ENCODE measurements around the gene UVRAG.
"Not testable (repeated sequence)": the region's sequence is repeated elsewhere in the genome, so short reads cannot be mapped to it uniquely, and the experiment has no call there.

The UVRAG gene

DNA sequence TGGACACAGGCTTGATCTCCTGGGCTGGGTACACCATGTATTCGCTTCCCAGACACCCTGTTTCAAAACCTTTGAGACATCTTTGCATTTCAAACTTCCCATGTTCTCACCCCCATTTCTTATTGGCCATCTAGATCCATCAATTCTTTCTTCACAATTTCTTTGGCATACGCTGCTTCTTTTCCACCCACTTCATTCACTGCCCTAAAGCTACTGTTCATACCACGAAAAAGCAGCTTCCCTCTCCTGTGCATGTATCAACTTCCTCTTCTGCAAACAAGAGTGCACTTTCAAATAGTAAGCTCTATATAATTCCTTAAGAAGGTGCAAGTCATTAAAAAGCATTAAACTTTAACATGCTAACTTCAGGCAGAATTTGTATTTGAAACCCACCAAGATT is 21.4 kb downstream of the UVRAG start:
- DNase-seq: no peak

DNA sequence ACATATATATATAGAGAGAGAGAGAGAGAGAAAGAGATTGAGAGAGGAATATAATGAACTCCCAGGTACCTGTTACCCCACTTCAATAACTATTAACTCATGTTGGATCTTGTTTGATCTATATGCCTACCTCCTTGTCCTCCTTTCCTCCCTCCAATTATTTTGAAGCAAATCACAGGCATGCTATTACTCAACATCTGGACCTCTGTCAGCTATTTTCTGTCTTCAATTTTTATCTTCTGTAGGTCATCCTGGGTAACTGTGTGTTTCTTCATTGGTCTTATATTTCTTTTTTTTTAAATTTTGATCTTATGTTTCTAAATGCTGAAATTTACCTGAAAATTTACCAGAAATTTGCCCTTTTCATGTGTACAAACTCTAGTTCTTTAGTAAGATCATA is 24.8 kb downstream of the UVRAG start:
- DNase-seq: no peak

DNA sequence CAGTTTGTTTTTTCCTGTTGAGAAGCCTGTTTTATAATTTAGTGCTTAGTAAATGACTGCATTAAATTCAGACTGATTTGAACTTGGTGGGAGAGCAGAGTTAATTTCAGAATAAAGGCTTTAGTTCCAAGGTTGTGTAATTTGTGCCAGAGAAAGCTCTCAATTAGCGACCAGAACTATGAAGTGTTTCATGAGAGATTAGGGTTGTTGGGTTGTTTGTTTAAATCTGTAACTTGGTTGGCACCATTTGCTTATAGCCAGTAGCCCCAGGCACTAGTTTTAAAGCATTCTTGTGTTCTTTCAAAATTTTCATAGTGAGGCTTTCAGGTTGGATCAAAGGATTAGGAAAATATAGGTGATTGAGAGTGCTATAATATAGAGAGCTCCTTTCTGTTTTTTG is 25.5 kb downstream of the UVRAG start:
- DNase-seq: no peak

DNA sequence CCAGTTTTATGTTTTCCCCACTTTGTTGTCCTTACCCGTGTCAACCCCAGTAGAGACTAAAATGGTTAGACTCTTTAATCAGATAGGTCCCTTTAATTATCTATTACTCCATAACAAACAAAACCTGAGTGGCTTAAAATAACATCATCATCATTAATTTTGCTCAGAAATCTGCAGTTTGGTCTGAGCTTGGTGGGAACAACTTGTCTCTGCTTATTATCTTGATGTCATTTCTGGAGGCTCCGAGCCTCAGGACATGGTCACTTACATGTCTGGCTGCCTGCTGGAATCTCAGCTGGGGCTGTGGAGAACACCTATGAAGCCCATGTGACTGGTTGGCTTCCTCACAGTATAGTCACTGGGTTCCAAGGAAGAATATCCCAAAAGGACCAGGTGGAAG is 26.7 kb downstream of the UVRAG start:
- no peak for DNase-seq

DNA sequence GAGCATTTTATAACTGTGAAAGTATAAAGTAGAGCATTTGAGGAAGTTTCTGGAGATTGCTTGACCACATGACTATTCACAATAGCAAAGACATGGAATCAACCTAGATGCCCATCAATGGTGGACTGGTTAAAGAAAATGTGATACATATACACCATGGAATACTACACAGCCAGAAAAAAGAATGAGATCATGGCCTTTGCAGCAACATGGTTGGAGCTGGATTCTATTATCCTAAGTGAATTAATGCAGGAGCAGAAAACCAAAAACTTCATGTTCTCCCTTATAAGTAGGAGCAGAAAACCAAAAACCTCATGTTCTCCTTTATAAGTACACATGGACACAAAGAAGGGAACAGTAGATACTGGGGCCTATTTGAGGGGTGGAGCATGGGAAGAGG is 30.3 kb downstream of the UVRAG start:
- DNase-seq: no peak

DNA sequence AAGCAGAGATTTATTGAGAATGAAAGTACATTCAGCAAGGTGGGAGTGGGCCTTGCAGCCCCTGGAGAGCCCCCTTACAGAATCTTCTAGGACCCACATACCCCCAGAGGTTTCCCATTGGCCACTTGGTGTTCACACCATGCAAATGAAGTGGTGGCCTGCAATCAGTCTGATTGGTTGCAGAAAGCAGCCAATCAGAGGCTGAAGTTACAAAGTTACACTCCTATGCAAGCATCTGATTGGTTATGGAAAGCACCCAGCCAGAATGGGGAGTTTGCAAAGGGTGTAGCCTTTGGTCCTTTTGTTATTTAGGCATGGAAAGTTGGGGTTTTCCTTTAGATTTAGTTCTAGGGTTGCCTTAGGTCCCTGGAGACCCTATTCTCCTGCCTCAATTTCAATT is 34.9 kb downstream of the UVRAG start:
- no peak for DNase-seq

DNA sequence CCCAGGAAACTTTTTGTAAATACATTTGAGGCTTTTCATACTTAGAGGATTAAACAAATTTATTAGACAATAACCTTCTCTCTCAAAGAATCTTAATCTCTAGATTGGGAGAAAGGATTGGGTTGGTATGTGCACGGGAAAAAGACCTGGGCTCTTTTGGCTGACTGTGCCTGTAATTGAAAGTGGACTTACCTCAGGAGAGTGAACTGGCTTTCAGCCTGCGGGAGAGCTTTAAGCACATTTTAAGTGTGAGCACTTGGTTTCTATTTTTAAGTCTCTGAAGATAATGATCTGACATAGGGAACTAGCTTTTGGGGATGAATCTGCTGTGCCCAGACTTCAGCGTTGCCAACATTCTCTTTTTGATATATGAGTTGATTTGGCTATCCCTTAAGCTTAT is 35.8 kb downstream of the UVRAG start:
- no peak for DNase-seq

DNA sequence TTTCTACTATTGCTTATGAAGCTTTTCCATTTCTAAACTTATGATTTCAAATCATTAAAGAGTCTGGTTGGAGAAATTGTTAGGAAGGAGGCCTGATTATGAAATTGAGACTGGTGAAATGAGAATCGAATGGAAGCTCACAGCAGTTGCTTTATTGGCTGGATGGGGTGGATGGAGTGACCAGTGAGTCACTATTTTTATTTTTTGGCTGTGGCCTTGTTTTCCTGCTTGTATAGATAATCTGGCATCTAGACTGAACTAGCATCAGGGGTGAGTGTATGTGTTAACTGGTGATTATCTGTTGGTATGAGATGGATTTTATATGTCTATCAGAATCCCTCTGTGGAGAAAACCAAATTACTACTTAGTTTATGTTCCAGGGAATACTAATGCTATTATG is 36.2 kb downstream of the UVRAG start:
- DNase-seq: no peak

DNA sequence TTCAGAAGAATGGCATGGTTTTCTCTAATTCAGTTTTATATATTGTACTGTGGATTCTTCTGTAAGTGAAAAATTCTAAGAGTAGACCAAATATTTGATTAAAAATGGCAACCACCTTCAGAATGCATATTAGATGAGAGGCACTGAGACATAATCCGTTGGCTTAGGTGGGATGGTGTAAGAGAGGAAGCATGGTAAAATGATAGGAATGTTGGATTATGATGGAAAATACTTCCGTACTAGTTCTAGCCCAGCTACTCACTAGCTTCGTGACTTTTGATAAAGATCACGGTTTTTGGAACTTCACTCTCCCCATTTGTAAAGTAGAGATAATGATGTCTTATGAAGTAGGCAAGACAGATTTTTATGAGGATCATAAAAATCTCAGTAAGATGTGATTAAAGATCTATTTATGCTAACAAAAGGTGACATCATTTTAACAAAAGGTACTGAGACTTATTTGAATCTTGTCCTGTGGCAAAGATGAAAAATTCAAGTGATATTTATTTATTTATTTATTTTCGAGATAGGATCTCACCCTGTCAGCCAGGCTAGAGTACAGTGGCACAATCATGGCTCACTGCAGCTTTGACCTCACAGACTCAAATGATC is 37.5 kb downstream of the UVRAG start:
- no peak for DNase-seq

DNA sequence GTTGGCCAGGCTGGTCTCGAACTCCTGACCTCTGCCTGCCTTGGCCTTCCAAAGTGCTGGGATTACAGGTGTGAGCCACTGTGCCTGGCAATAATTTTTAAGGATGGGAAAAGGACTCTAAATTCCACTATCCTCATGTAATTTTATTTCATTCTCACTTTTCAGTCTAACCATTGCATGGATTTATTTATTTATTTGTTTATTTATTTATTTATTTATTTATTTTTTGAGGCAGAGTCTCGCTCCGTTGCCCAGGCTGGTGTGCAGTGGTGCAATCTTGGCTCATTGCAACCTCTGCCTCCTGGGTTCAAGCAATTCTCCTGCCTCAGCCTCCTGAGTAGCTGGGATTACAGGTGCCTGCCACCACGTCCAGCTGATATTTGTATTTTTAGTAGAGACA is 38.6 kb downstream of the UVRAG start:
- DNase-seq: not testable (repeated sequence)

DNA sequence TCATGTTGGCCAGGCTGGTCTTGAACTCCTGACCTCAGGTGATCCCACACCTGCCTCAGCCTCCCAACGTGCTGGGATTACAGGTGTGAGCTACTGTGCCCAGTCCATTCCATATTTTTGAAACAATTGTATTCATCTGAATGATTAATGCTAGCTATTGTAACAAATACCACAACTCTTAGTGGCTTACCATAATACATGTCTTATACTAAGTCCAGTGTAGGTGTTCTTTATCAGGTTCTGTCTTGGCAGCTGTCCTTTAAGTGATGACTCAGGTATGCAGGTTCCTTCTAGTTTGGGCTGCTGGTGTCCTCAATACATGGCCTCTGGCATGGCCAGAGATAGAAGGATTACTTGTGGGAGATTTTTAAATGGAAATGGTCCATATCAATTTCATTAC is 39.0 kb downstream of the UVRAG start:
- DNase-seq: no peak

DNA sequence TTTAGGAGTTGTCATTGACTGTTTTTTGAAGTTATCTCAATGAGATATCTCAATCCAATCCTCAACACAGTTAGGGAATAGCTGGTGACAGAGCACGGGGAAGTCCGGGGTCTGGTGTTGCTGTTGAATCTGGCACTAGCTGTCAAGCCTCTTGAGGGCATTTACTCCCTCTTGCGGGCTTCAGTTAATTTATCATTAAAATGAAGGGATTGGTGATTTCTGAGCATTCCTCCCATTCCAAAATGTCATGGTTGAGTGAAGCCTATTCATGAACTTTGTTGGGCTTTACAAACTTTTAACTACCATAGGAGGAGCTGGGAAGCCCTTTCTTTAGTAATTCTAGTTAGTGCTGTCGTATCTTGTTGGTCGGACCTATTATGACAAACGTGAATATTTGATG is 40.2 kb downstream of the UVRAG start:
- DNase-seq: no peak

DNA sequence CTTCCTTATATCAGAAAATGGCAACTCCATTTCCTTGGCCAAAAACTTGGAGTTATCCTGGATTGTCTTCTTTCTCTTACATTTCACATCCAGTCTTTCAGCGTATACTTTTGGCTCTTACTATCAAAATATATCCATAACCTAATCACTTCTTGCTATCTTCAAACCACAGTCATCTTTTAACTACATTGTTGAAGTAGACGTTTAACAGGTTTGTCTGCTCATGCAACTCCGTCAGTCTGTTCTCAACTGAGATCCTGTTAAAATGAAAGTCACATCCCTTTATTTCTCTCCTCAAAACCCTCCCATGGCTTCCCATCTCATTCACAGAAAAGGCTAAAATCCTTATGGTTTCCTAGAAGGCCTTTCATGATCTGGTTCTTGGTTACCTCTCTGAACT is 41.9 kb downstream of the UVRAG start:
- no peak for DNase-seq

DNA sequence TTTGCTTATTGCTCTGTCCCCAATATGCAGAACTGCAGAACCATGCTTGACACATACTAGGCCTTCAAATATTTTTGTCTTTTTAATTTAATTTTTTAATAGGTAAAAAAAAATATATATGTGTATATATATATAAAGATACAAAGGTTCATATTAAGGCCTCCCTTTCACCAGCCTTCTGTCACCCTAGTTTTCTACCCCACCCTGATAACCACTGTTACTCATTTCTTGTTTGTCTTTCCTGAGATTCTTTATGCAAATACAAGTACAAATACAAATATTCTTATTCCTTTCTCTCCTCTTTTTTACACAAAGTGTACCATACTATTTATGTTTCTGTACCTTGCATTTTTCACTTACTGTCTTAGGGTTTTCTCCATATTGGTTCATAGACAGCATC is 43.0 kb downstream of the UVRAG start:
- DNase-seq: no peak

DNA sequence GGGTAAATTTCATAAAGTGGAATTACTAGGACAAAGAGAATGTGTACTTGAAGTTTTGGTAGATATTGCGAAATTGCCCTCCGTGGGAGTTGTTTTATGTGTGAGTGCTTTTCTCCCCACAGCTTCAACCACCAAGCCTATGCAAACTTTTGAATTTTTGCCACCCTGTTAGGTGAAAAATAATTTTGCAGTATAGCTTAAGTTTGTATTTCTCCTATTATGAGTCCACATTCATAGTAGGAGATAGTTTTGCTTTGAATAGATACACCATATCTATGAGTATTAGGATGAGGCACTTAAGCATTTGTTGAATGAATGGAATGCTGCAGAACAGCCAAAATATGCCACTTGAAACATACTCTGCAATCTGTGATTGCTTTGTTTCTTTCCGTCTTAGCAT is 43.6 kb downstream of the UVRAG start:
- no peak for DNase-seq

DNA sequence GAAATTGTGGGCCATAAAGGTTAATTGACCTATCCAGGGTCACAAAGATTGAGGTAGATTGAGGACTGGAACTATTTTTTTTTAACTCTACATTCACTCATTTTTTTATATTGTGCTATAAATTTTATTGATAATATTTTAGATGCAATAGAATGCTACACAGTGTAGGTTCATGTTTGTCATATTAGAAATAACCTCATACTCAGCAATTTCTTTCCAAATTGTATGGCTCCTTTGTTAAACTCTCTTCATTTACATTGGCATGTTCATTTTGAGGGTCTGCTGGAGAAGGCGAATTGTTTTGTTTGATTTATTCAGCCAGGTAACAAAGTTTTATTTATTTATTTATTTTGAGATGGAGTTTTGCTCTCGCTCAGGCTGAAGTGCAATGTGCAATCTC is 44.6 kb downstream of the UVRAG start:
- no peak for DNase-seq

DNA sequence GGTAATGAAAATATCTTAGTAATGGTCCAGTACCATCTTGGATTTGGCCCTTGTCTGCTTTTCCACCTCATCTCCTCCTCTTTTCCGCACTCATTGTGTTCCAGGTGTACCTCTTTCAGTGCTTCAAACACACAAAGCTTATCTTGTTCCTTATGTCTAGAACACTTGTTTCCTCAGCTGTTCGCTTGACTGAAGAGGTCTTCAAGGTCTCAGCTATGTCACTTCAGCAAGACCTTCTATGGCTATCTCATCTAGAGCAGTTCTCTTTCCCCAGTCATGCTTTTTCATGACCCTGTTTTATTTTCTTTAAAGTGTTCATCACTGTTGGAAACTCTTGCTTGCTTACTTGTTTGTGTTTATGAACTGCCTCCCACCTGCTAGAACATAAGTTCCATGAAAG is 47.4 kb downstream of the UVRAG start:
- no peak for DNase-seq

DNA sequence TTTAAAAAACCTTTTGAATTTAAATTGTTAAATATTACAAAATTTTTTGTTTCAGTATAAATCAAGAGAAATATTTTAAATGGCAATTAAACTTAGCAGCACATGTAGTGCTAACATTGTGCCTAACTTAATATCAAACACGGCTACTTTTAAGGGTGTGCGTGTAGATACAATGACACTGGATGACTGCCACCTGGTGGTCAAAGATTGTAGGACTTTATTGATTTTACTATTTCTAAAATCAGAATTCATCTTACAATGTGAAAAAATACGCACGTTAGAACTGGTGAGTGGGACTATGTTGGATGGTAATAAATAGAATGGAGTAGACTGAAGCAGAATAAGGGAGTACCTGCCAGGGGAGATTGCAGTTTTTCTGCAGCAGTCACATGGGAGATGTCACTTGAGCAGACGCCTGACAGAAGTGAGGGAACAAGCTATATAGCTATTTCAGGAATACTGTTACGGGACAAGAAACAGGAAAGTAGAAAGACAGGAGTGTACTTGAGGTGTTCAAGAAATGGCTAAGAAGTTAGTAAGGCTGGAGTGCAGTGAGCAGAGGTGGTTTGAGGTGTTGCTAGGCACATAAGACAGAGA is 52.9 kb downstream of the UVRAG start:
- peak in 4 of 58 donors; percentile 27 to 43 (median 33) for DNase-seq

DNA sequence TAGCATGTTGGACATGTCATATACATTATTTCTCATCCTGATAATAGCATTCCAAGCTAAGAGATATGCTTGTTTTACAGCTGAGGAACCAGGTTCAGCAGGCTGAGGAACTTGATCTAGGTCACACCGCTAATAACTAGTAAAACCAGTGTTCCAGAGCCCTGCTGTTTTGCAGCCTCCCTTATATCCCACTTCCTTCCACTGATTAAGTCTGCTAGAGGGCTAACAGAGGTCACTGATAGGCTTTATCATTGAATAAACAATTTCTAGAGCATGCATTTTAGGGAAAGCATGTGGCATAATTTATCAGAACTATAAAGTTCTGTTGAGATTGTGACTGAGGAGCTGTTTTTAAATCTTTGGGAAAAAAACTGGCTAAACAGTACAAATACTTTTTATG is 54.0 kb downstream of the UVRAG start:
- DNase-seq: no peak

DNA sequence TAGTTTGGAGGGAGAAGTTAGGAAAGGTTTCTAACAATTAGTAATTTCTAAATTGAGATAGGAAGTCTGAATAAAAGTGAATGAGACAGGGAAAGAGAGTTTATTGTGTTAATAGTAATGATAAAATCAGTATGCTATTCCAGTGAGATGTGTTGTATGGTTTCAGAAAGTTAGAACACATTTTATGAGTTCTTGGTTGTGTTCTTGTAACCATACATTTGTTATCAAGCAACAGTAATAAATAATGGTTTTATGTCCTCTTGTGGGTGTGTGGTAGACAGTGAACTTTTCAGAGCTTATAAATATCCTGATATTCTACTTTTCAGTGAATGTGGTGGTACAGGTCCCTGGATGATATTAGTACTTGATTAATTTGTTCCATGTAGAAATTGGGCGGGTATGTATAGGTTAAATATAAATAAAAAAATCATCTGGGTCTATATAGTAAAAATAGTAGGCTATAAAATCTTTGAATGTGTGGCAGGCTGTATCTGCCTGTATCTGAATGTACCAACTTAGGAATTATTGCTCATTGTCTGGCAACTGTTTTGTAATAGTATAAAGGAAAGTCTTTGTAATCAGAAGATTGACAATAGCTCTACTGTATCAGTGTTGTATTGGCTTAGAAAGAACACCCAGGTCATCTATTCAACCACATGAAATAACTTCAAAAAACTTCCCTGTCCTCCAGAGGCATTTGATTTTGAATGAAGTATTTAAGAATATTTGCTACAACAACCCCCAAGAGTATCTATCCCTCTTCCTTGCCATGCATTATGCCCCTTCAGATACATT is 54.8 kb downstream of the UVRAG start:
- DNase-seq: peak in 1 of 58 donors; percentile 23

DNA sequence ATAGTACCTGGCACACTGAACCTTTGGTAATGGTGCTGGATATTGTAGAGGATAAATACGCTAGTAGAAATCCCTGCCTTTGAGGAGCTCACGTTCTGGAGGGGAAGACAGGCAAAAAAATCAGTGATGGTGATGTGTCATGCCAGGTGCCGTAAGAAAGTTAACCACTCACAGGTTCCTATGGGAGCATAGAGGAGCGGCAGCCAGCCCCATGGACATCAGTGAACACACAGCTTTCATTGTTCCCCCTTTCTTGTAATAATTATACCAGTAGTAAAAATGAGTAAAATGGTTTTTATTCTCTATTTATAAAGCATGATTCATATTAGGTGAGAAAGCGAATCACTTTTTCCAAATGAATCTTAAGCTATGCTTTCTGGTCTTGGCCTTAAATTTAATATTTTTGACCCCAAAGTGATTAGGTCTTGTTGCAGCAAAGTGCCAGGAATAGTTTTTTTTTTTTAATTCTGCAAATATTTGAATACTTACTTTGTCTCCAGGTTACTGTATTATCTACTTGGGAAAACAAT is 57.9 kb downstream of the UVRAG start:
- no peak for DNase-seq

DNA sequence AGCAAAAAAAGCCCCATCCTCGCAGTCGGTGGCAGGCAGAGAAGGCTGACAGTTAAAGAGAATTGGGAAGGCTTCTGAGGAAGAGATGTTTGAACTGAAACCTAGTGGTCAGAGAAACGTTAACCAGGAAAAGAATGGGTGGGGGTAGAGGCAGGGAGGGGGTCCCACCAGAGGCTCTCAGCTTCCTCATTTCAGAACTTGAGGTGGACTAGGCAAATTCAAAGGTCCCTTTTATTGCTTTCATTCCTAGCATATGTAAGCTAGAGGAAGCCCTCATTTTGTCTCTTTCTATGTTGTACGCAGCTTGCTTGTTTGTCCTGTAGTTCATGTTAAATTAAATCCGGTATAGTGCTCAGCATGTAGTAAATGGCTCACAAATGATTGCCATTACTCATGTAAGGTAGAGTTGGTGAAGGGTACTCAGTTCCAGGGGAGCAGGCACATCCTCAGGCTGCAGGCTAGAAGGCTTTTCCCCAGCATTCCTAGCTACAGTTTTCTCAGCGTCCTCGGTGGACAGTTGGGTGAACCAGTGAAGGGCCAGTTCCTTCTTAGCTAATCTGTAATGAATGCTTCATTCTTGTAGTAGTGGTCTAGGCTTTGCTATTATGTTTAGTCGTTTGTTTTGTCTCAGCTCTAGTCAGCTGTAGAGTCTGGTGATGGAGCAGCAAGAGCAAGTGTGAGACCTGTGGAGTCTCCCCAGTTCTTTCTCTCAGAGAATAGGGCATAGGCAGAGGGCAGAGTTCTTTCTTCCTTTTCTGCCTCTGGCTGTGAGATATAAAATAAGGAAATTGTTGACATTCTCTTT is 58.6 kb downstream of the UVRAG start:
- DNase-seq: peak in 8 of 58 donors; percentile 7 to 54 (median 33)
